ENCODE results near the gene CUX1.

The CUX1 gene

DNA sequence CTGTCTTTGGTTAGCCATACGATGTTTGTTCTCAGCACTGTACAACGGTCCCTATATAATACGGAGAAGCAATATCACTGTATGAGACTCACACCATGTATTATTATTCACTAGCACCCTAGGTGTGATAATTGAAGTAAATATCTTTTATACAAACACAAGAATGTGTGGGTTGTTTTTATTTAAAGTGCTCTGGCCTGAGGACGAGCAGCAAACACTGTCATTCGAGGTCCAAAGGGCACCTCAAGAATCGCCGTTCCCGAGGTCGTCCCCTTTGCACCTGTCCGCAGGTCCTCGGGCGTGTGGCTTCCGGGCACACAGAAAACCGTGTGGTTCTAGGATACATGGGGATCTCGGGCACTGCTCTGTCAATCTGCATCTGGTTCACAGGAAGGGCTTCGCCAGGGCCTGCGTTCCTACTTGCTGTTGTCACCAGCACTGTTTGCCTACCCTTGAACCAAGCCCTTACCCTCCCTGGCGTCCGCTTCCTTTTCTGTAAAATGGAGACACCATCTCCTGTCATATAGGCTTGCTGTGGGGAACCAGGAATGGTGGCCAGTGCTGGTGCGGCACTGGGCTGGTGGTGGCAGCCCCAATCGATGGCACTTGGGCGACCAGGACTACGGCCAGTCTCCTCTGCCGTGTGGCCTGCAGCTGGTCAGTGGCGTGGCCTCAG is 440.8 kb downstream of the CUX1 start:
- no peak for DNase-seq

DNA sequence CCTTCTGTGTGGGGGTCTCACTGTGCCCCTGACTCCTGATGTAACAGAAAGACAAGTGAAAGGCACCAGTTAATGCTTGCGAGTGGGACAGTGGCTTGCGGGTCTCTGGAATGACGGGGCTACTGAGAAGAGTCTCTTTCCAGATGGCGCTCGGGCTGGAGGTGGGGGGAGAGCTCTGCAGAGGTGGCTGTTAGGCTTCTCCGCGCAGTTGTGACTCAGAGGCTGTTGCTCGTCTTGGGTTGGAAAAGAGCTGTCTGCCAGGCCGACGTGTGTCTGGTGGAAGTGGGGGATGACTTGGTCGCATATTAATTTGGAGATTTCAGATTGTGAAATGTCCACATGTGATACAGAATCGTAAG is 441.3 kb downstream of the CUX1 start:
- DNase-seq = no peak

DNA sequence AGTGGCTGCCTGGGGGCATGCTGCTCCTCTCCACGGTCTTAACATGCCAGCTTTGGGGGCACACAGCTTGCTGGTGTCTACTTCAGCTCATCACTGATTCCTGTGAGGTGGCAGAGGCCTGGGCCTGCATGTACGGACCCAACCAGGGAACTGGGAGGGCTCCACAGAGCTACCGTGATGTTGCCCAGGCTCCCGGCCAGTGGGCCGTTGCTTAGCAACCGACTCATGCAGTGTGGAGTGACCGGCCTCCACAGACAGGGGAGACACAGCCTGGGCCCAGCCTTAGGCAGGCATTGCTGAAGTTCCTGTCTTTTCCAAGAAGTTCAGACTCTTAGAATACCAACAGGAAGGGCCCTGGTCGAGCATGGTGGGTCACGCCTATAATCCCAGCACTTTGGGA is 443.4 kb downstream of the CUX1 start:
- no peak for DNase-seq

DNA sequence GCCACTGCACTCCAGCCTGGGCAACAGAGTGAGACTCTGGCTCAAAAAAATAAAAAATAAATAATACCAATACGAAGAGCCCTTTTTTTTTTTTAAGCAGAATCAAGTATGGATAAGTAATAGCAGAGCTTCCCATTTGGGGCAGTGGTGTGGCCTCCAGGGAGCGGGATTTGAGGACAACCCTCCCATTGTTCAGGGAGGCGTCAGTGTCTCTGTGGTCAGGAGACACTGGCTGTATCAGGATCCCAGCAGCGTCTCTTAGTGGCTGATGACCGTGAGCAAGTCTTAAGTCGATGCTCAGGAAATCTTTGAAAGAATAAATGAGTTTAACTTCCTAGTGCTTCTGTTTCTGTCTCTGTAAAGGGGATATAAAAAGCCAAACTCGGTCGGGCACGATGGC is 444.0 kb downstream of the CUX1 start:
- DNase-seq = no peak

DNA sequence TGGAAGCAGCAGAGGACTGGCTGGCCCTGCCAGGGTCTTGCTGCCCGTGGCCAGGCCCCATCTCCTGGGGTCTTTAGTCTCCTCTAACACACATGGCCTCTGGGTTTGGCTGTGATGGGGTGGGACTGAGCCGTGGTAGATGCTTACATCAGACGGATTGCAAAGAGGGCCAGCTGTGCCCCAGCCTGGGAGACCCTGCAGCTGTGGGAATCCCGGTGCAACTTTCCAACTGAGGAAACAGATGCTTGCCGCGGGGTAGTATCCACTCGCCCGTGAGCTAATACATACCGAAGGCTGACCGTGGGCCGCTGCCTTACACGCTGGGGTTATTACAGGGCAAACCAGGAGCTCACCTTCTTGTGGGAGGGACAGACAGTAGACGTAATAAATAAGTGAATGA is 445.1 kb downstream of the CUX1 start:
- no peak for DNase-seq

DNA sequence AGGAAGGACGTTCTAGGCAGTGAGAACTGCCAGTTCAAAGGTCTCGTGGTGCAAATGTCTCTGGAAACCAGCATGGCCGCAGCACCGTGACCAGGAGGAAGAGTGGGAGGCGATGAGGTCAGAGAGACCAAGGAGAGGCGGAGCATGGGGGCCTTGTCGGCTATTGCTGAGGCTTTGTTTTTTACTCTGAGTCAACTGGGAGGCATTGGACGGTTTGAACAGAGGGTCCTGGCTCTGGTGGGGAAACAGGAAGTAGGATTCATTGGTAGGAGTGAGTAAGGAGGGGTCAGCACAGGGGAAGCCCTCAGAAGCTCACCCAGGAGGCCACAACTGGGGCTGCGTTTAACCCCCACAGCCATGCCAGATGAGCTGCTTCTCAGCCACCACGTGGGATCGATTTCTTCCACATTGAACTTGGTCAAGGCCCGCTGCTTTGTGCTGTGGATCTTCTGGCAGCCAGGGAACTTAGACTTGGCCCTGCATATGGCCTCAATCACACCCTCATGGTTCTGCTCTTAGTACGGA is 447.0 kb downstream of the CUX1 start:
- no peak for DNase-seq

DNA sequence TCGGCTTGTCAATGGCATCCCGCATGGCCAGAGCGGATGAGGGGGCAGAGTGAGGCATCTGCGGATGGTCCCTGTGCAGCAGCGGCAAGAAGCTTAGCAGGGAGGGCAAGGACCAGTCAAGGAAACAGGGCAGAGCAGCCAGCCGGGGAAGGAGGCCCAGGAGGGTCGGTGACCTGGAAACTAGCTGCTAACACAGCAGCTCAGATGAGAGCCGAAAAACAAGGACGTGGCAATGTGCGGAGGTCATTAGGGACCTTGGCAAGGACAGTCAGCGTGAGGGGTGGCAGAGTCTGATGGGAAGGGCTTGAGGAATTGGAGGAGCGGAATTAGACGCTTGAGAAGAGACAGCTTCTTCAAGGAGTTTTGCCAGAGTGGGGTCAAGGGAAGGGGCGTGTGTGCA is 449.1 kb downstream of the CUX1 start:
- DNase-seq = no peak

DNA sequence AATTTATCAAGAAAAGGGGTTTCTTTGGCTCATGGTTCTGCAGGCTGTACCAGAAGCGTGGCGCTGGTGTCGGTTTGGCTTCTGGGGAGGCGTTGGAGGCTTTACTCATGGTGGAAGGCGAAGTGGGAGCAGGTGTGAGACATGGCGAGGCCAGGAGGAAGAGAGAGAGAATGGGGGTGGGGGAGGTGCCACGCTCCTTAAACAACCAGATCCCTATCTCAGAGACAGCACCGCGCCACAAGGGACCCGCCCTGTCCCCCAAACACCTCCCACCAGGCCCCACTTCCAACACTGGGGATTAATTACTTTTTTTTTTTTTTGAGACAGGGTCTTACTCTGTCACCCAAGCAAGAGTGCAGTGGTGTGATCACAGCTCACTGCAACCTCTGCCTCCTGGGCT is 451.2 kb downstream of the CUX1 start:
- DNase-seq = no peak

DNA sequence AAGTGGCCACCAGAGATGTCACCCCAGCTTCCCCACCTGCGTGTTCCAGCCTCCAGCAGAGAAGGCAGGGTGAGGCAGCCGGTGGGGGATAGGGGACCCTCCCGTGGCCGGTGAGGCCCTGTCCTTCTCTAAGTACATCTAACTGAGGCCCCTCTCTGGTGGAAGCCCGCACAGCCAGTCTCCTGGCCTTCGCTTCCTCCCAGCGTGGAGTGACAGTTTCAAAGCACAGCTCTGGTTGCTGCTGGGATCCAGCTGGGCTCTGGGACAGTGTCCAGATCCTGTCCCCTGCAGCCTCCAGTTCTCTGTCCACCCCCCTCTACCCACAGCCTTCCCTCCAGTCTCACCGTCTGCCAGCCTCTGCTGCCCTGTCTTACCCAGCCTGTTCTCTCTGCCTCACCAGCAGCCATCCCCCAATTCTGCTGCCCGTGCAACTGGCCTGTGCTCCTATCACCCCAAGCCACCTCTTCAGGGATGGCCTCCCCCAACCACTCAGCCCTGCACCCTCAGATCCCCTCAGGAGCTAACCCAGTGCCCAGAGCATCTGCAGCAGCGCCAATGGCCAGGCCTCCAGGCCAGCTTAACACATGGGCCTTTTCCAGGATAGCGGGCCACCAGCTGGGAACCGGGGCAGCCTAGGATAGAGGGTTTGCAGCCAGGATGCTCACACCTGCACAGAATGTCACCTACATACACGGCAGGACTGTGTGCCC is 452.9 kb downstream of the CUX1 start:
- DNase-seq = no peak

DNA sequence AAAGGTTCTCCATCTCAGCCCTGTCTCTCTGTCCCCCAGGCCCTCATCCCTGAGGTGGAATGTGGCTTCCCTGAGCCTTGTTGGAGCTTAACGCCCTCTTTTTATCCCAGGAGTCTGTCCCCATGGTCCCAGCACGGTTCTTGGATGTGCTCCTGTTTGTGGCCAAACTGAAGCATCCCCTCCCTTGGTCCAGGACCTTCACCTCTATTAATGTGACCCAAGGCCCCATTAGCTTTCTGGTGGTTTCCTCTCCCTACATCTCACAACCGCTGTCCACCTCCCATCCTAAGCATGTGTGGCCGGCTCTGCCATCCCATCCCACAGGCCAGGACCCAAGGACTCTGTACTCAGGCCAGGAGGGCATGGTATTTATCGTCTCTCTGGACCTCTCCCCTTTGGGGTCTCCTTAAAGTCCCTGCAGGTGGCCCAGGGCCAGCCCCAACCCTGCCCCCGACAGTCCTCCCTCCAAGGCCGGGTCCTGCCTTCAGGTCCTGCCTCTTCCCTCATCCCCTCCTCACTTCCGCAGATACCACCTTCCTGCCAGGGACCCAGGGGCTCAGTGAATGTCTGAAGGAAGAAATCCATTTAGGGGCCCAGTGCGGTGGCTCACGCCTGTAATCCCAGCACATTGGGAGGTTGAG is 453.9 kb downstream of the CUX1 start:
- DNase-seq = no peak

DNA sequence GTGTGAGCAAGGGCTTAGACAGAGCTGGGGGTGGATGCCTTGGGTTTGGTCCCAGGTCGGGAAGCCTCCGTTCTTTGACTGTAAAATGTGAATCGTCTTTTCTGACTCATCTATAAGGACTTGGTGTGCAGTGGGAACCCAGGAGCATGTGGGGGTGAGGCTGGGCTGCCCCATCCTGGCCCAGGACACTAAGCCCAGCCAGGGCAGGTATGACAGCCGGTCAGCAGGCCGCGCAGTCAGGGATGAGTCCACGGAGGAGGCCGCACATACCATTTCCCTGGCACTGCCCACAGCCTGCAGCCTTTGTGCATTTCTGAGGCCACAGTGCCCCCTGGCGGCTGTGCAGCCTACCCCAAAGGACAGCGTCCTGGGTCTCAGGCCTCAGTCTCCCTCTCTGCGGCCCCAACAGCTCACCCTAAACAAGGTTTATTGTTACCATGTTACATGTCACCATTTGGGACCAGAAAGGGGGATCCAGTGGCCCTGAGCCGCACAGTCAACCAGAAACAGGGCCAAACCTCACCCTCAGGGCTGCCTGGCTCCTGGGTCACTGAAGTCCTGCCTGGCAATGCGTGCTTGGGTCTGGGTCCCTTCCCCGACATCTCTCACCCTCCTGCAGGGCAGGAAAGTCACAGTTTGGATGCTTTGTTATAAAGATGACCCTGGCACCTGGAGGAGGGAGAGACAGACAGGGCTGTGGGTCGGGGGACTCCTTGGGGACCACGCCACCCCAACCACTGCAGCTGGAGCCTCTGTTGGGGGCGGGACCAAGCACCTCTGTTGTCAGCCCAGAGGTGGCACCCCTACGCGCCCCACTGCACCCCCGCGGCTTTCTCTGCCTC is 454.9 kb downstream of the CUX1 start:
- peak; percentile 81 for DNase-seq

DNA sequence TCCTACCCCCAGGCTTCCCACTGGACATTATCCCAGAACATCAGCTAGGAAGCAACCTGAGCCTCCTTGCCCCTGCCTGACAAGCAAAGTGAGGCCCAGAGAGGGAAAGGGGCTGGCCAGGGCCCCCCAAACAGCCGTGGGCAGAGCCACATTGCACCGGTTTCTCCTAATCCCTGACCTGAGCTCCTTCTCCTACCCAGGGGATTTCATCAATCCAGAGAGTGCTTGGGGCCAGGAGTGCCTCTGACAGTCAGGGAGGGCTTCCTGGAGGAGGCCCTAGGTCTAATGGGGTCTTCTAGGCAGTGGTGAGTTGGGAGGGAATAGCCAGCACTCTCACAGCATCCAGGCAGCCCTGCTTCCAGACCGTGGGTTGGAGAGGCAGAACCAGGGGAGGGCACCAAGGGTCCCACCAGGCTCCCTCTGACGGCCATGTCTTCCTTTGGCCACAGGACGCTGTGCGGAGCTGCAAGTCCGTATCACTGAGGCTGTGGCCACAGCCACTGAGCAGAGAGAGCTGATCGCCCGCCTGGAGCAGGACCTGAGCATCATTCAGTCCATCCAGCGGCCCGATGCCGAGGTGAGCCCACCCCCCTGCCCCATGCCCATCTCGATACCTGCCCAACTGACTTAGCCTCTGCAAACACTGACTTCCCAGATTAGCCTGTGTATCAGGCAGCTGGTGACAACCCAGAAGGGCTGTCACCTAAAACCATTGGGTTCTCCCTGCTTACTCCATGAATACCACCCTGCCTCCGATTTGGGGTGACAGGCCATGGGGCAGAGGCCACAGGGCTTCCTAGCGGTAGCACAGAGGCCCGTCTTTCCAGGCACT is 455.7 kb downstream of the CUX1 start:
- no peak for DNase-seq

DNA sequence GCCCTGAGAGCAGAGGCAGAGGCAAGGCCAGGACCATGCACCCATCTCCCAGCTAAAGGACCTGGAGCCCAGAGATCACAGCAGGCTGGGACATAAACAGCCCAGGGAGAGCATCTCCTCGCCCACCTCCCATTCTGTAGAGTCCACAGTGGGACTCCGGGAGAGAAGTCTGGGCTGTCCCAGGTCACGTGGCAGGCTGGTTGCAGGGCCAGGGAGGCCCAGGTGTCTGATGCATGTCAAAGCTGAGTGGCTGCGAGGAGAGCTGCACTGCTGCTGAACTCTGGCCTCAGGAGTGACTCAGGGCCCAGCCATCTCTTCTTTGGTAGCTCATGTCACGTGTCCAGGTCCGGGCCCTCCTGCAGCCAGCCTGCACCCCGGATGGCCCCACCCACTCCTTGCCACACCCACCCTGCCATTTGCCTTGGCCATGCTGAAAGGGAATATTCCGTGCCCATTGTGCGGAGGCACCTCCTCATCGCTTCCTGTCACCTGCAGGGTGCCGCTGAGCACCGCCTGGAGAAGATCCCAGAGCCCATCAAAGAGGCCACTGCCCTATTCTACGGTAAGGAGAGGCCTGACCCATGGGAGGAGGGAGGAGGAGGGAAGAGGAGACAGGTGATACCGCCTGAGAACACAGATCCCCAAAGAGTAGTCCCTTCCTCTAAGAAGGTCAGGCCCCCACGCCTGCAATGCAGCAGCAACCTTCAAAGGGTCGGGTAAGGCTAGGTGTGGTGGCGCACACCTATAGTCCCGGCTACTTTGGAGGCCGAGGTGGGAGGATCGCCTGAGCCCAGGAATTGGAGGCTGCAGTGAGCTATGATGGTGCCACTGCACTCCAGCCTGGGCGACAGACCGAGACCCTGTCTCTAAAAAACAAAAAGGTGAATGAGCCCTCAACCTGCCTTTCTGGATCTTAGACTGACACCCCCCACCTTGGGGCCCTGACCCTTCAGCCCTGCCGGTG is 456.6 kb downstream of the CUX1 start:
- no peak for DNase-seq

DNA sequence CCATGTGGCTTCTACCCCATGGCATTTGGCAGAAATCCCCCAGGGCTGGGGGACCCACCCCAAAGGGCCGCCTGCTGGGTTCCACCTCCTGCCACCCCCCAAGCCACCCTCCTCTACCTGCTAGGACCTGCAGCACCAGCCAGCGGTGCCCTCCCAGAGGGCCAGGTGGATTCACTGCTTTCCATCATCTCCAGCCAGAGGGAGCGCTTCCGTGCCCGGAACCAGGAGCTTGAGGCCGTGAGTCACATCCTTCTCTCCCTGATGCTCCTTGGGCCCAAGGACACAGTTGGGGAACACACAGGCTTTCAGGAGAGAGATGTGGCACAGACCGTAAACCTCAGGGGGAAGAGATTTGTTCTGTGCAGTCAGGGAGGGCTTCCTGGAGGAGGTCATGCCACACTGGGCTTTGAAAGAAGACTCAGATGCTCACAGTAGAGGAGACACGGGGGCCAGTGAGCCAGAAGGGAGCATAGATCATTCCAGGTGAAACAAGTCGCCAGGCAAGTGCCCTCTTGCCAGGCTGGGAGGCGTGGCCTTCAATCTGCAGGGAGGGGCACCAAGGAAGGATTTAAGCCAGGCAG is 457.8 kb downstream of the CUX1 start:
- DNase-seq = no peak

DNA sequence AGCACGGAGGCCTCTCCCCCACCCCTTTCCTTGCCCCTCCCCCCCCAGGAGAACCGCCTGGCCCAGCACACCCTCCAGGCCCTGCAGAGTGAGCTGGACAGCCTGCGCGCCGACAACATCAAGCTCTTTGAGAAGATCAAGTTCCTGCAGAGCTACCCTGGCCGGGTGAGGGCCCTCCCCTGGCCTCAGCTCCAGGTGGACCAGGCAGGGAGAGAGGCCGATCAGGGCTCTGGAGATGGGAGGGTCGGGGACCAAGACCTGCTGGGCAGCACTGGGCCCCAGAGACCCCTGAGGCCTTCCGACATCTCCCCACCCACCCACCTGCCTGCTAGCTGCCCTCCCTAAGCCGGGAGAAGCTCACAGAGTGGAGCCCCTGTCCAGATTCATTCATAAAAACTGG is 460.5 kb downstream of the CUX1 start:
- DNase-seq = no peak

DNA sequence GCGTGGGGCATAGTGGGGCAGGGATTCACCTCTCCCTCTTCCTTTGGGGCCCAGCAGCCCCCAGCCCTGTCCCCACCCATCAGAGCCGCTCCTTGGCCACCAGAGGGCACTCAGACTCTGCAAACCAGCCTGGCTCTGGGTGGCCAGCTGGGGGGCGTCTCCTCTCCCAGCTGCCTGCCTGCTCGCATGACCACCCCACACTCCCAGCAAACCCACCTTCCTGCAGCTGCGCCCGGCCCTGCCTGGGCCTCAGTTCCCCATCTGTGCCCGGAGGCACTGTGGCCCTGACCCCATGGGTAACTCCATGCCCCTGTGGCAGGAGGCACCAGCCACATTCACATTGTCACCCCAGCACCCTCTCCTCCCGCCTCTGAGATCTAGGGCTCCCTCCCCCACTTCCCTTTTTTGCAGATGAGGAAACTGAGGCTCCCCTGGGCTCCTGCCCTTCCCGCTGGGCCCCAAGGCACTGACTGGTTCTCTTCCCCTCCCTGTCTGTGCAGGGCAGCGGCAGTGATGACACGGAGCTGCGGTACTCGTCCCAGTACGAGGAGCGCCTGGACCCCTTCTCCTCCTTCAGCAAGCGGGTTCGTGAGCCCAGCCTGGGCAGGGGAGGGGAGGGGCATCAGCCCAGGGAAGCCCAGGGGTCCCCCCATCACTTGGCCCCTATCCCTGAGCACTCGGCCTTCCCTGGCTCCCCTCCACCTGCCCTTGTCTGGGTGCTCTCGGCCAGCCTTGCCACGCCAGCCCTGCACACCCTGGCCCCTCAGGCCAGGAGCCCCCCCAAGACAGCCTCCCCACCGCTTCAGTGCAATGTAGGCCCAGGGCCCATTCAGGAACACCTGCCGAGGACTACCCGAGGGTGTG is 462.3 kb downstream of the CUX1 start:
- DNase-seq = peak; percentile 79

DNA sequence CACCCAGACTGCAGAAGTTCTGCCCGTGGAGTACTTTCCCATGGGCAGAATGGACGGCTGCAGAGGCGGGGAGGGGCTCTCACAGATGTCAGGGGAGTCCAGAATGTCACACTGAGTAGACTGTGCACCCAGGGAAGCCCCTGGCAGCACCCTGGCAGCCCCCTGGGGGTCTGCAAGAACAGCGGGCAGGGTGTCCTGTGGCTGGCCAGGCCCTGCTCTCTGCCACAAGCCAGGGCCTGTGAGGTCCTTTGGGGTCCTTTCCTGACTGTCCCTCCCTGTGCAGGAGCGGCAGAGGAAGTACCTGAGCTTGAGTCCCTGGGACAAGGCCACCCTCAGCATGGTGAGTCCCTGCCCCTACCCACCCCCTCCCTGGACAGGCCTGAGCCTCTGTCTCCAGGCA is 463.1 kb downstream of the CUX1 start:
- DNase-seq = no peak

DNA sequence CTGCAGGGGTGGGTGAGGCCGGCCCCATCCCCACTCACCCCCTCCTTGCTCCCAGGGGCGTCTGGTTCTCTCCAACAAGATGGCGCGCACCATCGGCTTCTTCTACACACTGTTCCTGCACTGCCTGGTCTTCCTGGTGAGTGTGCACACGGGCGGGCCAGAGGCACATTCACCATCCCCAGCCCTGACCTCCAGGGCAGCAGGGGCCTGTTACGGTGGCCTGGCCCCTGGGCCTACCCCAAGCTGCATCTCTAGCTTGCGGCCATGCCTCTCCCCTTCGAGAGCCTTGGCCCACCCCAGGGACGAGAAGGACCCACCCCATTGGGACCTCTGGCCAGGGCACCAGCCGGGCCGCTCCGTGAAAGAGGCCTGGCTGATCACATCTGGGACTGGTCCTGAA is 464.4 kb downstream of the CUX1 start:
- no peak for DNase-seq

DNA sequence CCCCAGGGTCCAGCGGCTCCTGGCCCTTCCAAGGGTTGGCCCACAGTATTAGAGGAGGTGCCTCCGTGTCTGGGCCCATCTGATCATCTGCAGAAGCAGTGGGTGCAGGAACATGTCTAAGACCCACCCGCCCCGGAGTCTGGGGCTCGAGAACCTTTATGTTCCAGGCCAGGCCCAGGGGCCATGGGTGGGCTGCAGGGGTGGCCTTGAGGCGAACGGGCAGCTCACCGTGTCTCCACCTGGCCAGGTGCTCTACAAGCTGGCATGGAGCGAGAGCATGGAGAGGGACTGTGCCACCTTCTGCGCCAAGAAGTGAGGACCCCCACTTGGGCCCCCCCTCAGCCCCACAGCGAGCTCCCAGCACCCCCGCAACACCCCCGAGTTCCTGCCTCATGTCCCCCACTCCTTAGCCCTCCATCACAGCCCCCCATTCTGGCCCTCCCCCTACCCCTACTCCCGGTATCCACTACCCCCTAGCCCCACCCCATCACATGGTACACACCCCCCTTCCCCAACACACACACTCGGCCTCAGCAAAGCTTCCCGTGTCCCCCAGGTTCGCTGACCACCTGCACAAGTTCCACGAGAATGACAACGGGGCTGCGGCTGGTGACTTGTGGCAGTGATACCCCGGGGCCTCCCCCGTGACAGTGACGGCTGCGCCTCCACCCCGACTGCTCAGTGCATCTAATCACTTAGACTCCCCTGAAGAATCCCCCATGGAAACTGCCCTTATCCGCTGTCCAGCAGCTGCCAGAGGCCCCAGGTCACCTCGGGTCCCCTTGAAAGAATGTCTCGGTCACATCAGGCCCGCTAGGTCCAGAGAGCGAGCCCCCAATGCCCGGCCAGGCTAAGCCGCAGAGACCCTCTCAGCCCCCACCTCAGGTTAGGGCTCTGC is 465.3 kb downstream of the CUX1 start:
- DNase-seq = no peak

Measured in hematopoietic multipotent progenitor cell treated with erythropoietin and hydrocortisone succinate and interleukin-3 and kit ligand, for 6 days (in vitro differentiated cells).